AG09319 (cell line): ENCODE results near the gene RYR3.

Experiments
- DNase-seq: peaks from one replicate; pipeline ENCODE4 v3.0.0-alpha.2; 2010; ENCODE audit warnings: low read depth; ENCODE audit errors: extremely low read depth
- CTCF ChIP-seq: IDR thresholded peaks from 2 replicates; pipeline ENCODE4 v1.5.1; 2011; ENCODE audit warnings: low read depth, mild to moderate bottlenecking, inconsistent platforms, low read length, moderate library complexity

Gene RYR3

GRCh38 chr15:33852570-33852969 is 541.8 kb downstream of the RYR3 start:
- DNase-seq = no peak
- TF ChIP-seq CTCF = no peak

- no peak for DNase-seq
- TF ChIP-seq CTCF = no peak
Measured at GRCh38 chr15:33857726-33858125, 547.0 kb downstream of the RYR3 start.

- TF ChIP-seq CTCF = no peak
Measured at GRCh38 chr15:33858836-33859235, 548.1 kb downstream of the RYR3 start.

GRCh38 chr15:33859992-33860545 is 549.3 kb downstream of the RYR3 start:
- DNase-seq = no peak
- no peak for TF ChIP-seq CTCF

More at GRCh38 chr15:33858836-33859235, 548.1 kb downstream of the RYR3 start:
- DNase-seq = no peak

- no peak for TF ChIP-seq CTCF
Measured at GRCh38 chr15:33860754-33861153, 550.0 kb downstream of the RYR3 start.

GRCh38 chr15:33864360-33865075 is 553.8 kb downstream of the RYR3 start:
- no peak for TF ChIP-seq CTCF
- DNase-seq = no peak

More at GRCh38 chr15:33860754-33861153, 550.0 kb downstream of the RYR3 start:
- no peak for DNase-seq

- DNase-seq = no peak
- no peak for TF ChIP-seq CTCF
Measured at GRCh38 chr15:33865416-33865815, 554.6 kb downstream of the RYR3 start.
